HepG2 (cell line): ENCODE results near the gene PKN2. TPM values are rescaled to one million over a fixed set of nuclear protein-coding genes. Genes with fewer than 3 reads are reported as not detected.

Experiments
- CEBPG ChIP-seq: IDR thresholded peaks from 2 replicates; pipeline ENCODE4 v1.6.1; 2016
- CREBL2 ChIP-seq: sonication (generic); formaldehyde crosslinking; IDR thresholded peaks from 2 replicates; pipeline ENCODE4 v1.8.1; 2023; ENCODE audit warnings: missing genetic modification reagents, mild to moderate bottlenecking, borderline replicate concordance
- EZH2 ChIP-seq: conservative IDR thresholded peaks from 2 replicates; pipeline ENCODE4 v1.6.1; 2012; ENCODE audit warnings: mild to moderate bottlenecking, low read depth, low read length, moderate library complexity
- FOXA3 ChIP-seq: IDR thresholded peaks from 2 replicates; pipeline ENCODE4 v1.6.1; 2016; ENCODE audit warnings: missing genetic modification reagents, missing compliant biosample characterization
- FOXK1 ChIP-seq: sonication (generic); formaldehyde crosslinking; IDR thresholded peaks from 2 replicates; pipeline ENCODE4 v1.4.0; 2020; ENCODE audit warnings: low read depth, missing genetic modification reagents, borderline replicate concordance
- FOXK2 ChIP-seq: fragments of 450-650 bp; IDR thresholded peaks from 2 replicates; pipeline ENCODE4 v1.6.1; 2016
- HINFP ChIP-seq: sonication (generic); formaldehyde crosslinking; IDR thresholded peaks from 2 replicates; pipeline ENCODE4 v1.4.0; 2020; ENCODE audit warnings: low read depth, mild to moderate bottlenecking, missing genetic modification reagents
- KLF12 ChIP-seq: sonication (generic); formaldehyde crosslinking; IDR thresholded peaks from 2 replicates; pipeline ENCODE4 v1.4.0; 2020; ENCODE audit warnings: missing genetic modification reagents, borderline replicate concordance
- PCBP1 ChIP-seq: fragments of 200-400 bp; formaldehyde crosslinking; IDR thresholded peaks from 2 replicates; pipeline ENCODE4 v1.6.1; 2017; ENCODE audit warnings: mild to moderate bottlenecking, low read depth, low read length, borderline replicate concordance
- SMAD9 ChIP-seq: sonication (generic); formaldehyde crosslinking; IDR thresholded peaks from 2 replicates; pipeline ENCODE4 v1.5.1; 2020; ENCODE audit warnings: mild to moderate bottlenecking, missing genetic modification reagents
- SOX6 ChIP-seq, 2 experiments: fragments of 450-650 bp in 1 of 2; sonication (generic) in 1 of 2; formaldehyde crosslinking in 1 of 2; IDR thresholded peaks; 2 replicates each; pipeline versions ENCODE4 v1.4.0 to v1.6.1; 2017 to 2020; ENCODE audit warnings: antibody characterized with exemption in 1 of 2, mild to moderate bottlenecking in 1 of 2, missing genetic modification reagents in 1 of 2
- ZFX ChIP-seq: sonication (generic); formaldehyde crosslinking; IDR thresholded peaks from 2 replicates; pipeline ENCODE4 v1.4.0; 2020; ENCODE audit warnings: mild to moderate bottlenecking, low read depth, missing genetic modification reagents, moderate library complexity
- ZNF276 ChIP-seq: sonication (generic); formaldehyde crosslinking; IDR thresholded peaks from 2 replicates; pipeline ENCODE4 v1.4.0; 2020; ENCODE audit warnings: mild to moderate bottlenecking, low read depth, missing genetic modification reagents
- ZNF30 ChIP-seq: sonication (generic); formaldehyde crosslinking; IDR thresholded peaks from 2 replicates; pipeline ENCODE4 v1.5.0; 2020; ENCODE audit warnings: mild to moderate bottlenecking, missing genetic modification reagents
- ZNF407 ChIP-seq: sonication (generic); formaldehyde crosslinking; IDR thresholded peaks from one replicate; pipeline ENCODE4 v1.5.1; 2020; ENCODE audit warnings: mild to moderate bottlenecking, missing genetic modification reagents; ENCODE audit errors: not compliant biosample characterization
- ZNF564 ChIP-seq: sonication (generic); formaldehyde crosslinking; IDR thresholded peaks from 2 replicates; pipeline ENCODE4 v1.8.1; 2023; ENCODE audit warnings: mild to moderate bottlenecking, missing genetic modification reagents
- ZNF580 ChIP-seq: IDR thresholded peaks from 2 replicates; pipeline ENCODE4 v1.6.1; 2016; ENCODE audit warnings: low read depth, borderline replicate concordance
- polyA plus RNA-seq, 8 experiments: library from polyadenylated mRNA; depleted of rRNA in 3 of 8; stranded (reverse) in 7 of 8; unstranded in 1 of 8; fragments of >200 nt; fragmentation: Illumina TruSeq in 4 of 8; extraction: Trizol in 4 of 8; gene quantifications; 2 replicates each; pipeline versions ENCODE4 v1.2.1 to v1.2.3, GENCODE V29; 2011 to 2016; ENCODE audit warnings: low read depth in 4 of 8, missing spikeins in 1 of 8, mixed read lengths in 1 of 8; ENCODE audit not compliant: insufficient read depth in 1 of 8
- total RNA-seq, 5 experiments: library from RNA; depleted of rRNA; stranded (reverse); fragments of >200 nt; fragmentation: Illumina TruSeq; extraction: Trizol; gene quantifications; 2 replicates each; pipeline ENCODE4 v1.2.3, GENCODE V29; 2016; ENCODE audit warnings: low read depth in 1 of 5

The PKN2 gene
- total and polyA plus RNA-seq, 2 of the 13 experiments (the other 11 are each of a cell fraction or from before 2014, with no cell fraction given), result 17.0 to 29.4 TPM

- TF ChIP-seq ZNF580 (CRISPR knock-in tag), result no peak
- TF ChIP-seq SMAD9, result no peak
- no peak for TF ChIP-seq FOXK2
- peak; percentile 44; the same call in 1 of the 2 replicates for TF ChIP-seq ZNF30 (CRISPR knock-in tag)
- TF ChIP-seq CREBL2 (CRISPR knock-in tag), result no peak
- TF ChIP-seq PCBP1, result 0 out of 2 replicates have a peak, but pooled peaks have one; percentile 43
- TF ChIP-seq ZNF407, result no peak
- TF ChIP-seq KLF12 (CRISPR knock-in tag), result no peak
- 0 out of 2 replicates have a peak, but pooled peaks have one; percentile 22 for TF ChIP-seq HINFP
- TF ChIP-seq FOXK1 (CRISPR knock-in tag), result peak; percentile 45; the same call in 1 of the 2 replicates
- peak; percentile 54; the same call in 1 of the 2 replicates for TF ChIP-seq ZFX (CRISPR knock-in tag)
- TF ChIP-seq EZH2, result no peak
- no peak for TF ChIP-seq ZNF564
- TF ChIP-seq SOX6 (IDR thresholded peaks at IDR 0.05), result no peak
- no peak for TF ChIP-seq SOX6 (CRISPR knock-in tag; IDR thresholded peaks at IDR 0.05)
- TF ChIP-seq FOXA3 (CRISPR knock-in tag), result no peak
- TF ChIP-seq CEBPG (CRISPR knock-in tag), result no peak
- TF ChIP-seq ZNF276 (CRISPR knock-in tag), result no peak
Observed at GRCh38 chr1:88684482-88685258, 597 bp downstream of the PKN2 start (continued).
